Peyer's patch (tissue), 4 donors: ENCODE data around the gene SMYD2.

Experiments
- CTCF ChIP-seq, 6 experiments: fragments of 450-650 bp in 4 of 6; fragments of 200-600 bp in 2 of 6; sonication (generic) in 1 of 6; IDR thresholded peaks; one replicate each; pipeline ENCODE4 v1.5.1; 2017 to 2019; ENCODE audit warnings: antibody characterized with exemption in 6 of 6, mild to moderate bottlenecking in 3 of 6, moderate library complexity in 1 of 6
- POLR2A ChIP-seq, 2 donors: fragments of 450-650 bp; IDR thresholded peaks; one replicate each; pipeline ENCODE4 v1.5.1; 2017; ENCODE audit warnings: antibody characterized with exemption in 2 of 2, mild to moderate bottlenecking in 2 of 2, moderate library complexity in 2 of 2

- TF ChIP-seq CTCF (IDR thresholded peaks at IDR 0.05), result no peak
- TF ChIP-seq POLR2A (IDR thresholded peaks at IDR 0.05), result no peak
These were observed 16.8 kb upstream of the SMYD2 start for GRCh38 chr1:214264196-214264595.
